SK-N-SH (cell line): ENCODE results near the gene CYB561D1. TPM values are rescaled to one million over a fixed set of nuclear protein-coding genes. Genes with fewer than 3 reads are reported as not detected.

Experiments used
- CTCF ChIA-PET: fragments of 300-600, 350-600 bp; formaldehyde crosslinking; extraction: SDS; loops from one replicate; lab custom pipeline; 2021; lab: Yijun Ruan, JAX
- POLR2A ChIA-PET: fragments of 350-600 bp; sonication (Branson Sonifier 250); formaldehyde crosslinking; extraction: SDS; loops from one replicate; lab custom pipeline; 2020; ENCODE audit warnings: antibody characterized with exemption, inconsistent platforms; lab: Yijun Ruan, JAX
- DNase-seq: peaks from one replicate; pipeline ENCODE4 v3.0.0; 2012
- H2AFZ ChIP-seq: fragments of 200-600 bp; sonication (generic); 2 replicates; pipeline ENCODE4 v1.8.1; 2016; ENCODE audit warnings: antibody characterized with exemption, mild to moderate bottlenecking, low read depth
- H3F3A ChIP-seq: fragments of 200-600 bp; sonication (generic); replicated peaks from 2 replicates; pipeline ENCODE3; 2016; ENCODE audit warnings: antibody characterized with exemption, mild to moderate bottlenecking; ENCODE audit not compliant: insufficient read depth
- H3K27ac ChIP-seq, 2 experiments: fragments of 200-500 bp in 1 of 2; fragments of 200-600 bp in 1 of 2; sonication (Bioruptor generic) in 1 of 2; sonication (generic), shearing (Covaris generic) in 1 of 2; 2 replicates each; pipeline versions ENCODE4 v1.5.1 to v1.6.1; 2014 to 2016; ENCODE audit warnings: low read depth in 2 of 2, inconsistent platforms in 1 of 2, low read length in 1 of 2, mild to moderate bottlenecking in 1 of 2, mixed read lengths in 1 of 2
- H3K27me3 ChIP-seq: fragments of 200-600 bp; sonication (generic), shearing (Covaris generic); 2 replicates; pipeline ENCODE4 v1.6.1; 2016; ENCODE audit warnings: mixed run types; ENCODE audit not compliant: insufficient read depth
- H3K36me3 ChIP-seq, 2 experiments: fragments of 200-500 bp in 1 of 2; fragments of 200-600 bp in 1 of 2; sonication (Bioruptor generic) in 1 of 2; sonication (generic) in 1 of 2; replicated peaks in 1 of 2; 2 replicates each; pipeline versions ENCODE3 to v1.5.1; 2014 to 2016; ENCODE audit warnings: low read length in 1 of 2, mild to moderate bottlenecking in 1 of 2; ENCODE audit not compliant: insufficient read depth in 2 of 2, control insufficient read depth in 1 of 2
- H3K4me1 ChIP-seq, 2 experiments: fragments of 200-500 bp in 1 of 2; fragments of 200-600 bp in 1 of 2; sonication (Bioruptor generic) in 1 of 2; sonication (generic), shearing (Covaris generic) in 1 of 2; 2 replicates each; pipeline versions ENCODE4 v1.5.1 to v1.6.1; 2014 to 2016; ENCODE audit warnings: low read depth in 1 of 2, low read length in 1 of 2, mixed run types in 1 of 2; ENCODE audit not compliant: insufficient read depth in 2 of 2, control insufficient read depth in 1 of 2
- H3K4me2 ChIP-seq: fragments of 200-600 bp; sonication (generic), shearing (Covaris generic); 2 replicates; pipeline ENCODE4 v1.6.1; 2017; ENCODE audit warnings: mixed run types
- H3K4me3 ChIP-seq, 2 experiments: fragments of 200-500 bp in 1 of 2; fragments of 200-600 bp in 1 of 2; sonication (Bioruptor generic) in 1 of 2; sonication (generic), shearing (Covaris generic) in 1 of 2; 2 replicates each; pipeline versions ENCODE4 v1.5.1 to v1.8.1; 2014 to 2016; ENCODE audit warnings: low read depth in 2 of 2, inconsistent platforms in 1 of 2, low read length in 1 of 2, mild to moderate bottlenecking in 1 of 2, mixed read lengths in 1 of 2, moderate library complexity in 1 of 2
- H3K79me2 ChIP-seq: fragments of 200-600 bp; sonication (generic); 2 replicates; pipeline ENCODE4 v1.8.1; 2017; ENCODE audit warnings: mild to moderate bottlenecking; ENCODE audit not compliant: insufficient read depth
- H3K9ac ChIP-seq: fragments of 200-600 bp; sonication (generic); 2 replicates; pipeline ENCODE4 v1.6.1; 2017; ENCODE audit warnings: mixed run types
- H3K9me2 ChIP-seq: fragments of 200-600 bp; sonication (generic); 2 replicates; pipeline ENCODE4 v1.6.1; 2017; ENCODE audit warnings: mixed run types
- H3K9me3 ChIP-seq: fragments of 200-600 bp; sonication (generic); 2 replicates; pipeline ENCODE4 v1.6.1; 2017; ENCODE audit warnings: mixed run types, mild to moderate bottlenecking, moderate library complexity
- H4K20me1 ChIP-seq: fragments of 200-600 bp; sonication (generic); 2 replicates; pipeline ENCODE4 v1.6.1; 2017; ENCODE audit warnings: mild to moderate bottlenecking, mixed run types; ENCODE audit not compliant: insufficient read depth
- CTCF ChIP-seq: fragments of 200-600 bp; sonication (generic); IDR thresholded peaks from 2 replicates; pipeline ENCODE4 v1.6.1; 2017; ENCODE audit warnings: antibody characterized with exemption, mild to moderate bottlenecking, moderate library complexity
- FOSL2 ChIP-seq: IDR thresholded peaks from 2 replicates; pipeline ENCODE4 v1.4.0; 2012; ENCODE audit warnings: low read depth, mild to moderate bottlenecking, moderate library complexity, borderline replicate concordance
- FOXJ3 ChIP-seq: sonication (generic); formaldehyde crosslinking; IDR thresholded peaks from 2 replicates; pipeline ENCODE4 v1.5.1; 2020; ENCODE audit warnings: mild to moderate bottlenecking, missing genetic modification reagents
- GATA2 ChIP-seq: sonication (generic); formaldehyde crosslinking; IDR thresholded peaks from 2 replicates; pipeline ENCODE4 v1.5.0; 2020; ENCODE audit warnings: mild to moderate bottlenecking, missing genetic modification reagents
- MAX ChIP-seq: IDR thresholded peaks from 2 replicates; pipeline ENCODE4 v1.4.0; 2012; ENCODE audit warnings: low read depth
- MXI1 ChIP-seq: IDR thresholded peaks from 2 replicates; pipeline ENCODE4 v1.6.1; 2012; ENCODE audit warnings: mild to moderate bottlenecking, low read depth, low read length, improper control_type of control experiment
- NRF1 ChIP-seq: IDR thresholded peaks from 2 replicates; pipeline ENCODE4 v1.6.1; 2012; ENCODE audit warnings: low read depth, mild to moderate bottlenecking, low read length
- RCOR1 ChIP-seq: fragments of 150-350 bp; IDR thresholded peaks from 2 replicates; pipeline ENCODE4 v1.6.1; 2017; ENCODE audit warnings: antibody characterized with exemption, low read length
- SMC3 ChIP-seq: IDR thresholded peaks from 2 replicates; pipeline ENCODE4 v1.6.1; 2012; ENCODE audit warnings: low read depth, low read length, improper control_type of control experiment
- USF2 ChIP-seq: fragments of 150-350 bp; IDR thresholded peaks from 2 replicates; pipeline ENCODE4 v1.6.1; 2017; ENCODE audit warnings: antibody characterized with exemption, low read length, low read depth, borderline replicate concordance
- WGBS: methylation state at CpG from one replicate; pipeline ENCODE4 v1.1.6; 2017; ENCODE audit warnings: low lambda C conversion rate; 5-methylcytosine and 5-hydroxymethylcytosine counted together
- polyA plus RNA-seq, 3 experiments: library from polyadenylated mRNA; depleted of rRNA; stranded (reverse); fragments of >200 nt; gene quantifications; 2 replicates each; pipeline ENCODE4 v1.2.3, GENCODE V29; 2012

Gene CYB561D1
- polyA plus RNA-seq, 1 of the 3 experiments (the other 2 are of a cell fraction): 5.4 TPM

- TF ChIP-seq RCOR1 (no peak), NRF1 (peak; percentile 56), MAX (peak; percentile 80), MXI1 (peak; percentile 87), USF2 (no peak)
- no peak within 1 kb of the TSS for H3K27ac ChIP-seq
- peak within 1 kb of the TSS; percentile 69 to 71 for H3K4me3 ChIP-seq
- DNase-seq: peak; percentile 94
- no peaks in the 10 kb centered on the region for H4K20me1 ChIP-seq
- H3K4me2 ChIP-seq: peak within 1 kb of the TSS; percentile 92
- no peaks in the 10 kb centered on the region; the same call in 1 of the 2 replicates for H3K27me3 ChIP-seq
- WGBS: 1% methylated on average over 32 of the region's 100 CpGs
- H3K79me2 ChIP-seq: no peaks in the 10 kb centered on the region
- POLR2A ChIA-PET: interaction anchor here (1.0 to 1.4 kb wide), 3 partner anchors 10 to 26 kb away, joined by 3 read pairs; partner anchors contain the start of gene ATXN7L2
- no peaks in the 10 kb centered on the region for H3F3A ChIP-seq
- peak within 1 kb of the TSS; percentile 92 for H2AFZ ChIP-seq
- CTCF ChIA-PET: interaction anchor here (0.6 to 40.2 kb wide), 6 partner anchors 10 to 475 kb away, joined by 3 to 1710 read pairs (median 40); partner anchors contain the start of genes AHCYL1, ATXN7L2, CYB561D1 and GPR61
- no peaks in the 10 kb centered on the region for H3K36me3 ChIP-seq
- H3K4me1 ChIP-seq: peaks cover 0 to 11% of the 10 kb centered on the region in 2 experiments; a peak in 1 of 4 replicates
- no peaks in the 10 kb centered on the region for H3K9me2 ChIP-seq
- no peaks in the 10 kb centered on the region for H3K9me3 ChIP-seq
- H3K9ac ChIP-seq: peak within 1 kb of the TSS; percentile 43; the same call in 1 of the 2 replicates
Measured at GRCh38 chr1:109509176-109510134, 15.6 kb downstream of the CYB561D1 start, which contains the start of gene AMIGO1. Gene AMIGO1, minus strand, starts transcription at chr1:109509727. Its CDS starts 815 bp downstream, at chr1:109508912.

- Histone ChIP-seq H3K79me2 (no peaks in the 10 kb centered on the region), H3K4me1 (peaks cover 0 to 19% of the 10 kb centered on the region in 2 experiments; a peak in 1 of 4 replicates), H3K9me2 (no peaks in the 10 kb centered on the region), H4K20me1 (no peaks in the 10 kb centered on the region), H3K36me3 (no peaks in the 10 kb centered on the region), H3K4me3 (no peak overlapping the region), H3F3A (no peaks in the 10 kb centered on the region), H3K4me2 (no peak overlapping the region), H3K27me3 (no peaks in the 10 kb centered on the region; the same call in 1 of the 2 replicates), H3K9me3 (no peaks in the 10 kb centered on the region), H2AFZ (no peak overlapping the region), H3K27ac (no peak overlapping the region)
- CTCF ChIA-PET: interaction anchor here (1.7 to 40.2 kb wide), 3 partner anchors 14 to 24 kb away, joined by 9 to 1710 read pairs (median 238); partner anchors contain the start of genes ATXN7L2, CYB561D1 and GPR61
- no peak for DNase-seq
- 76% methylated on average over 2 of the region's 2 CpGs for WGBS
- POLR2A ChIA-PET: no interaction called here
- no peak for TF ChIP-seq GATA2 (CRISPR knock-in tag)
- TF ChIP-seq FOXJ3 (CRISPR knock-in tag): no peak
- no peak for TF ChIP-seq FOSL2
- no peak for TF ChIP-seq SMC3
- no peak for TF ChIP-seq CTCF
- TF ChIP-seq, all 33 proteins: peak for 0
- H3K9ac ChIP-seq: no peak overlapping the region
Measured at GRCh38 chr1:109513110-109513710, 19.3 kb downstream of the CYB561D1 start.
